HEK293 (cell line): ENCODE measurements around the gene BLVRB.

ENCODE experiments used
- FEZF1 ChIP-seq: fragments of 450-650 bp; formaldehyde crosslinking; IDR thresholded peaks from 2 replicates; pipeline ENCODE4 v1.5.1; 2016; ENCODE audit warnings: missing biosample characterization, missing genetic modification characterization
- PRDM1 ChIP-seq: fragments of 450-650 bp; formaldehyde crosslinking; IDR thresholded peaks from 2 replicates; pipeline ENCODE4; 2016; ENCODE audit warnings: missing biosample characterization, missing genetic modification characterization
- SCRT2 ChIP-seq: fragments of 450-650 bp; formaldehyde crosslinking; IDR thresholded peaks from 2 replicates; pipeline ENCODE4 v1.5.1; 2016; ENCODE audit warnings: missing biosample characterization, missing genetic modification characterization
- SP2 ChIP-seq: fragments of 450-650 bp; formaldehyde crosslinking; IDR thresholded peaks from 2 replicates; pipeline ENCODE4 v1.5.1; 2016; ENCODE audit warnings: missing biosample characterization, missing genetic modification characterization
- YY2 ChIP-seq: fragments of 450-650 bp; formaldehyde crosslinking; IDR thresholded peaks from 2 replicates; pipeline ENCODE4 v1.5.1; 2016; ENCODE audit warnings: missing biosample characterization, missing genetic modification characterization
- ZBTB11 ChIP-seq: fragments of 450-650 bp; formaldehyde crosslinking; conservative IDR thresholded peaks from 2 replicates; pipeline ENCODE4 v1.5.1; 2016; ENCODE audit warnings: low read depth, missing biosample characterization, missing genetic modification characterization
- ZBTB21 ChIP-seq: fragments of 450-650 bp; formaldehyde crosslinking; IDR thresholded peaks from 2 replicates; pipeline ENCODE4 v1.5.1; 2017; ENCODE audit warnings: missing biosample characterization, missing genetic modification characterization
- ZNF175 ChIP-seq: fragments of 450-650 bp; formaldehyde crosslinking; IDR thresholded peaks from 2 replicates; pipeline ENCODE4 v1.5.1; 2016; ENCODE audit warnings: missing biosample characterization, missing genetic modification characterization
- ZNF223 ChIP-seq: fragments of 450-650 bp; formaldehyde crosslinking; IDR thresholded peaks from 2 replicates; pipeline ENCODE4 v1.5.1; 2016; ENCODE audit warnings: missing biosample characterization, missing genetic modification characterization
- ZNF23 ChIP-seq: fragments of 450-650 bp; formaldehyde crosslinking; IDR thresholded peaks from 2 replicates; pipeline ENCODE4 v1.5.1; 2016; ENCODE audit warnings: missing biosample characterization, missing genetic modification characterization, borderline replicate concordance
- ZNF362 ChIP-seq: fragments of 450-650 bp; formaldehyde crosslinking; IDR thresholded peaks from 2 replicates; pipeline ENCODE4 v1.5.1; 2016; ENCODE audit warnings: missing biosample characterization, missing genetic modification characterization
- ZNF37A ChIP-seq: fragments of 450-650 bp; IDR thresholded peaks from 2 replicates; pipeline ENCODE4 v1.5.1; 2018; ENCODE audit warnings: missing biosample characterization, missing genetic modification characterization
- ZNF404 ChIP-seq: fragments of 450-650 bp; formaldehyde crosslinking; IDR thresholded peaks from 2 replicates; pipeline ENCODE4 v1.5.1; 2017; ENCODE audit warnings: missing biosample characterization, missing genetic modification characterization
- ZNF473 ChIP-seq: fragments of 450-650 bp; formaldehyde crosslinking; IDR thresholded peaks from 2 replicates; pipeline ENCODE4 v1.5.1; 2017; ENCODE audit warnings: missing biosample characterization, missing genetic modification characterization
- ZNF561 ChIP-seq: fragments of 450-650 bp; IDR thresholded peaks from 2 replicates; pipeline ENCODE4 v1.5.1; 2018; ENCODE audit warnings: missing biosample characterization, missing genetic modification characterization, borderline replicate concordance
- ZNF580 ChIP-seq: fragments of 450-650 bp; formaldehyde crosslinking; IDR thresholded peaks from 2 replicates; pipeline ENCODE4 v1.5.1; 2016; ENCODE audit warnings: missing biosample characterization, missing genetic modification characterization
- ZNF600 ChIP-seq: fragments of 450-650 bp; formaldehyde crosslinking; IDR thresholded peaks from 2 replicates; pipeline ENCODE4 v1.5.1; 2016; ENCODE audit warnings: missing biosample characterization, missing genetic modification characterization
- ZNF664 ChIP-seq: fragments of 450-650 bp; formaldehyde crosslinking; IDR thresholded peaks from 2 replicates; pipeline ENCODE4 v1.5.1; 2016; ENCODE audit warnings: missing biosample characterization, missing genetic modification characterization
- ZNF704 ChIP-seq: fragments of 450-650 bp; formaldehyde crosslinking; IDR thresholded peaks from 2 replicates; pipeline ENCODE4 v1.5.1; 2016; ENCODE audit warnings: missing biosample characterization, missing genetic modification characterization
- ZNF776 ChIP-seq: fragments of 450-650 bp; formaldehyde crosslinking; IDR thresholded peaks from 2 replicates; pipeline ENCODE4 v1.5.0; 2017; ENCODE audit warnings: missing biosample characterization, missing genetic modification characterization, borderline replicate concordance
- ZNF830 ChIP-seq: fragments of 450-650 bp; IDR thresholded peaks from 2 replicates; pipeline ENCODE4 v1.5.0; 2018; ENCODE audit warnings: missing biosample characterization, missing genetic modification characterization, low read depth, mild to moderate bottlenecking, moderate library complexity
- ZSCAN18 ChIP-seq: fragments of 450-650 bp; formaldehyde crosslinking; IDR thresholded peaks from 2 replicates; pipeline ENCODE4 v1.5.1; 2016; ENCODE audit warnings: missing biosample characterization, missing genetic modification characterization
- ZSCAN30 ChIP-seq: fragments of 450-650 bp; IDR thresholded peaks from 2 replicates; pipeline ENCODE4 v1.5.1; 2018; ENCODE audit warnings: missing biosample characterization, mild to moderate bottlenecking, missing genetic modification characterization, moderate library complexity
- ZSCAN4 ChIP-seq: fragments of 450-650 bp; formaldehyde crosslinking; IDR thresholded peaks from 2 replicates; pipeline ENCODE4 v1.5.1; 2017; ENCODE audit warnings: missing biosample characterization, missing genetic modification characterization
- TF ChIP-seq, protein P1 (sequence below): fragments of 450-650 bp; formaldehyde crosslinking; IDR thresholded peaks from 2 replicates; pipeline ENCODE4 v1.5.1; 2017; ENCODE audit warnings: missing biosample characterization, missing genetic modification characterization
- TF ChIP-seq, protein P2 (sequence below): fragments of 450-650 bp; formaldehyde crosslinking; IDR thresholded peaks from 2 replicates; pipeline ENCODE4 v1.5.1; 2016; ENCODE audit warnings: missing biosample characterization, missing genetic modification characterization, low read depth

Gene BLVRB

GRCh38 chr19:40444000-40444824 is 21.3 kb downstream of the BLVRB start, which contains the start of gene SERTAD3 (continued):
- TF ChIP-seq ZNF776 (tag by site-specific recombination) (no peak), ZNF704 (no peak), ZNF561 (tag by site-specific recombination) (peak; percentile 98), FEZF1 (tag by site-specific recombination) (peak; percentile 48), ZSCAN18 (tag by site-specific recombination) (peak; percentile 19; the same call in 1 of the 2 replicates), ZNF600 (tag by site-specific recombination) (no peak; the same call in 1 of the 2 replicates), SCRT2 (tag by site-specific recombination) (peak; percentile 99), ZSCAN30 (tag by site-specific recombination) (peak; percentile 48; the same call in 1 of the 2 replicates), ZNF830 (tag by site-specific recombination) (no peak), ZNF473 (no peak), ZBTB11 (peak; percentile 4; the same call in 1 of the 2 replicates), YY2 (tag by site-specific recombination) (peak; percentile 13; the same call in 1 of the 2 replicates), ZBTB21 (tag by site-specific recombination) (peak; percentile 99), ZNF175 (no peak), ZNF664 (tag by site-specific recombination) (no peak), ZNF223 (tag by site-specific recombination) (no peak), ZNF404 (tag by site-specific recombination) (no peak), SP2 (tag by site-specific recombination) (peak; percentile 92), ZNF580 (tag by site-specific recombination) (peak; percentile 33; the same call in 1 of the 2 replicates), PRDM1 (no peak), ZNF37A (tag by site-specific recombination) (no peak), ZSCAN4 (tag by site-specific recombination) (0 out of 2 replicates have a peak, but pooled peaks have one; percentile 7), ZNF362 (tag by site-specific recombination) (peak; percentile 81), ZNF23 (tag by site-specific recombination) (no peak)
- TF ChIP-seq, protein P1, sequence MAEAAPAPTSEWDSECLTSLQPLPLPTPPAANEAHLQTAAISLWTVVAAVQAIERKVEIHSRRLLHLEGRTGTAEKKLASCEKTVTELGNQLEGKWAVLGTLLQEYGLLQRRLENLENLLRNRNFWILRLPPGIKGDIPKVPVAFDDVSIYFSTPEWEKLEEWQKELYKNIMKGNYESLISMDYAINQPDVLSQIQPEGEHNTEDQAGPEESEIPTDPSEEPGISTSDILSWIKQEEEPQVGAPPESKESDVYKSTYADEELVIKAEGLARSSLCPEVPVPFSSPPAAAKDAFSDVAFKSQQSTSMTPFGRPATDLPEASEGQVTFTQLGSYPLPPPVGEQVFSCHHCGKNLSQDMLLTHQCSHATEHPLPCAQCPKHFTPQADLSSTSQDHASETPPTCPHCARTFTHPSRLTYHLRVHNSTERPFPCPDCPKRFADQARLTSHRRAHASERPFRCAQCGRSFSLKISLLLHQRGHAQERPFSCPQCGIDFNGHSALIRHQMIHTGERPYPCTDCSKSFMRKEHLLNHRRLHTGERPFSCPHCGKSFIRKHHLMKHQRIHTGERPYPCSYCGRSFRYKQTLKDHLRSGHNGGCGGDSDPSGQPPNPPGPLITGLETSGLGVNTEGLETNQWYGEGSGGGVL (tag by site-specific recombination), result peak; percentile 77
- TF ChIP-seq, protein P2, sequence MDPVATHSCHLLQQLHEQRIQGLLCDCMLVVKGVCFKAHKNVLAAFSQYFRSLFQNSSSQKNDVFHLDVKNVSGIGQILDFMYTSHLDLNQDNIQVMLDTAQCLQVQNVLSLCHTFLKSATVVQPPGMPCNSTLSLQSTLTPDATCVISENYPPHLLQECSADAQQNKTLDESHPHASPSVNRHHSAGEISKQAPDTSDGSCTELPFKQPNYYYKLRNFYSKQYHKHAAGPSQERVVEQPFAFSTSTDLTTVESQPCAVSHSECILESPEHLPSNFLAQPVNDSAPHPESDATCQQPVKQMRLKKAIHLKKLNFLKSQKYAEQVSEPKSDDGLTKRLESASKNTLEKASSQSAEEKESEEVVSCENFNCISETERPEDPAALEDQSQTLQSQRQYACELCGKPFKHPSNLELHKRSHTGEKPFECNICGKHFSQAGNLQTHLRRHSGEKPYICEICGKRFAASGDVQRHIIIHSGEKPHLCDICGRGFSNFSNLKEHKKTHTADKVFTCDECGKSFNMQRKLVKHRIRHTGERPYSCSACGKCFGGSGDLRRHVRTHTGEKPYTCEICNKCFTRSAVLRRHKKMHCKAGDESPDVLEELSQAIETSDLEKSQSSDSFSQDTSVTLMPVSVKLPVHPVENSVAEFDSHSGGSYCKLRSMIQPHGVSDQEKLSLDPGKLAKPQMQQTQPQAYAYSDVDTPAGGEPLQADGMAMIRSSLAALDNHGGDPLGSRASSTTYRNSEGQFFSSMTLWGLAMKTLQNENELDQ (tag by site-specific recombination), result no peak
